HG03175 (cell line): ENCODE measurements around the gene DMAC2L.
"Not testable (repeated sequence)": the region's sequence is repeated elsewhere in the genome, so short reads cannot be mapped to it uniquely, and the experiment has no call there.

Source experiments
- ATAC-seq: cut with Tn5 transposase; IDR thresholded peaks from one replicate; pipeline ENCODE4 v1.9.1; 2021; ENCODE audit warnings: mild to moderate bottlenecking, moderate library complexity; ENCODE audit not compliant: unreplicated experiment

DMAC2L gene

DNA sequence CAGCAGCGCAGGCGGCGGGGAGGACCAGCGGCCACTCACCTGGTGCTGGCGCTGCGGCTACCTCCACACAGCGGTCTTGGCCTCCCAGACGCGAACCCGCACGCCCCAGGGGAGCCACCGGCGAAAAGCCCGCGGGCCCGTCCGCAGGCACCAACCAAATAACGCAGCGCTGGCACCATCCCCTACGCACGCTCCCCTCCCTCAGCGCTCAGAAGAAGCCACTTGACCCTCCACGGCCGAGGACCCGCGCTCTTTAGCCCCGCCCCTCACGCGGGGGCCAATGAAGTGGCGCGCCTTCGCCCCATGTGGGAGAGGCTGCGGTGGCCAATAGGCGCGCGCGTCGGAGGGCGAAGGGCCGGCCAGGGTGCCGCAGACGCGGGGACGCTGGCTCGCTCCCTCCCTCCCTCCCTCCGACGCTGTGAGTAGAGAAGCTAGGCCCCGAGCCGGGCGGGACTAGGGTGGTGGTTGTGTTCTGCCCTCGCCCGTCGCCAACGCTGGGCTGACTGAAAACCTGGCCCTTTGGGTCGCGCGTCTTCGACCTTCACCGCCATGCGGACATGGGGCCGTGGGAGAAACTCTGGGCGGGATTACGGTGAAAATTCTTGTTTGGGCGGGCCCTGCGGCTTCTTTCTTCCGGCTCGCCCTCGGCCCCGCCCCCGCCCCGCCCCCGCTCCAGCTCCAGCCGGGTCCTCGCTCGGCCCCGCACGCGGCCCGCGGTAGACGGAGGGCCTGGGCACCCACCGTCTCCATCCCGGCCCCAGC, at the start of gene DMAC2L, which contains the start of gene L2HGDH:
Gene DMAC2L, plus strand, starts transcription at position 353 of the 762 bp plus-strand sequence. CDS start 9,164 bp downstream, outside the sequence.
Gene L2HGDH, minus strand, starts transcription at position 258 of the 762 bp plus-strand sequence. Its CDS starts 79 bp downstream, at position 179.
- peak; percentile 94 for ATAC-seq

DNA sequence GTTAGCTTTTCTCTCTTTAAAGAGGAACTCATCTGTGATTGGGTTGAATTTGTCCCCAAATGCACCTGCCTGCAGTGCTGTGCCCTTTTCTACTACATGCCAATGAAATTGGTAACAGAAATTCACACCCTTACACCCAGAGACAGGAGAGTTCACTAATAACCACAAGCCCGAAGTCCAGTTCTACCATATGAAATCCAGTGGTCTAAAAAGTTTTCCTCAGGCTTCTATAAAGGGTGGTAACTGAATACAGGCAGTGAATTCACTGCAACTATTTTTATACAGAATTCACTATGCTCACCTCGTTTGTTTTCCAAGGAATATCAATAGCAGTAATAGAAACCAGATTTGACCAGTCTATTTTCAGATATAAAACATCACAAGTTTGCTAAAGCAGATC, 49.3 kb upstream of the DMAC2L start:
- ATAC-seq: no peak

DNA sequence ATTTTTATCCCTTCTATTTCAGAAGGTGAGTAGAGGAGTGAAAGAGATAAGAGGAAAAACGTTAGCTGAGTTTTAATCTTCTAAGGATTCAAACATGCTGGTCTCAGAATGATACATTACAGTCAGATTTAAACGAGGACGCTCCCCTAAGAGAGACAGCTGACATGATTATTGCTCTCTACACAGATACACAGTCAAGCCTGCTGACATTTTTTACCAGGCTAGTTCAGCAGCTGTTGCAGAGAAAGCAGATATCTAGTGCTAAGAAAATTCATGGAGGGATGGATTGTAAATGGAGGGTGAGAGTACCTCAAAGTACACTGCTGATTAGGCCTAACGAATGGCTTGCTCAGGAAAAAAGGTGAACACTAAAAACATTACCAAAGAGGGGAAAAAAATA, 48.8 kb upstream of the DMAC2L start:
- no peak for ATAC-seq

GRCh38 chr14:50265029-50265428, 47.1 kb upstream of the DMAC2L start:
- ATAC-seq: no peak

- no peak for ATAC-seq
Measured at GRCh38 chr14:50270932-50271331, 41.2 kb upstream of the DMAC2L start.

- ATAC-seq: no peak
Measured at GRCh38 chr14:50272498-50272897, 39.6 kb upstream of the DMAC2L start.

GRCh38 chr14:50285861-50286260, 26.3 kb upstream of the DMAC2L start:
- no peak for ATAC-seq

GRCh38 chr14:50288146-50288545, 24.0 kb upstream of the DMAC2L start:
- no peak for ATAC-seq

GRCh38 chr14:50290306-50290705, 21.8 kb upstream of the DMAC2L start:
- ATAC-seq: no peak

DNA sequence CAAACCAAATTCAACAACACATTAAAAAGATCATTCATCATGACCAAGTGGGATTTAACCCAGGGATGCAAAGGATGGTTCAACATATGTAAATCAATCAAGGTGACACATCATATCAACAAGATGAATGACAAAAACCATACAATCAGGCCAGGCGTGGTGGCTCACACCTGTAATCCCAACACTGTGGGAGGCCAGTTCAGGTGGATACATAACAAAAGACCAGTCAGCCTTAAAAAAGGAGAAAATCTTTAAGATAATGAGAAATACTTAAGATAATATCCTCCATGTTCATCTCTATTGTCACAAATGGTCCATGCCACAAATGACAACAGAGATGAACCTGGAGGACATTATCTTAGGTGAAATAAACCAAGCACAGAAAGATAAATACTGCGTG, 12.5 kb upstream of the DMAC2L start:
- ATAC-seq: no peak

GRCh38 chr14:50301914-50302313, 10.2 kb upstream of the DMAC2L start:
- no peak for ATAC-seq

DNA sequence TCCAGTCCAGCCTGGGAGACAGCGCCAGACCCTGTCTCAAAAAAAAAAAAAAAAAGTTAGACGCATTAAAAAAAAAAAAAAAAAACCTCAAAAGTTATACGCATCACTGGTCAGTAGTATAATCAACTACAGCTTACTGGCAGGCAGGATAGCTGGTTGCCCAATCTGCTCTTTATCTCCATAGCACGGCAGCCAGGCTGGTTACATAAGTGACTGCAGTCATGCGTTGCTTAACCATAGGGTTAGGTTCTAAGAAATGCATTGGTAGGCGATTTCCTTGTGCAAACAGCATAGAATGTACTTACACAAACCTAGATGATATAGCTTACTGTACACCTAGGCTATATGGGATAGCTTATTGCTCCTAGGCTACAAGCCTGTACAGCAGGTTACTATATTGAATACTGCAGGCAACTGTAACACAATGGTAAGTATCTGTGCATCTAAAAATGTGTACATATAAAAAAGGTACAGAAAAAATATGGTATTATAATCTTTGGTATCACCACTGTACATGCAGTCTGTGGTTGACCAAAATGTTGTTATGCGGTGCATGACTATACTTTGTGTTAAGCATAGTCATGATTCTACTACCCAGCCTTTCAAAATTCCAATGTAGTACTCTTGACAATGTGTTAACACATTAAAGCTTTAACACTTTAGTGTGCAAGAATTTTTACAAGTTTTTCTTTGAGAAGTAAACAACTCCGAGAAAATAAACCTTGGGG, 8.2 kb upstream of the DMAC2L start:
- no peak for ATAC-seq

- no peak for ATAC-seq
Measured at GRCh38 chr14:50308363-50308915, 3.7 kb upstream of the DMAC2L start.

GRCh38 chr14:50310445-50310844, 1.7 kb upstream of the DMAC2L start:
- ATAC-seq: no peak

GRCh38 chr14:50311337-50311971, 670 bp upstream of the DMAC2L start:
- no peak for ATAC-seq

DNA sequence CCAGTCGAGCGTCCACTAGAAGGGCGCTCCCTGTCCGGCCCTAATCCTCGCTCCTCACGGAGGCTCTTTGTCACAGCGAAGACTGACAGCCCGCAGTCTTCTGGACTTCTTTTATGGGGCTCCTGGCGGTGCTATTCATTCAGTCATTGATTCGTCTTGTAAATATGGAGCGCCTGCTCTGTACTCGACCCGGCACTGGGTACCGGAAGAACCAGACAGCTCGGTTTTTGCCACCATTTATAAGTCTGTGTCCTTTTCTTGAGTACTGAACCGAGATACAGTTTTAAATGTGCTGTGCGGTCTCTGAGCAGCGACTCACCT, 570 bp downstream of the DMAC2L start:
- peak; percentile 27 for ATAC-seq

DNA sequence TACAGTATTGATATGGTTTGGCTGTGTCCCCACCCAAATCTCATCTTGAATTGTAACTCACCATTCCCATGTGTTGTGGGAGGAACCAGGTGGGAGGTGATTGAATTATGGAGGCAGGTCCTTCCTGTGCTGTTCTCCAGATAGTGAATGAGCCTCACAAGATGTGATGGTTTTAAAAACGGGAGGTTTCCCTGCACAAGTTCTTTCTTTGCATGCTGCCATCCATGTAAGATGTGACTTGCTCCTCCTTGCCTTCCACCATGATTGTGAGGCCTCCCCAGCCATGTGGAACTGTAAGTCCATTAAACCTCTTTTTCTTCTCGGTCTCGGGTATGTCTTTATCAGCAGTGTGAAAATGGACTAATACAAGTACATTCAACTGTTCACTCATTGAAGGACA, 2.0 kb downstream of the DMAC2L start:
- ATAC-seq: not testable (repeated sequence)

GRCh38 chr14:50318031-50318626, 6.0 kb downstream of the DMAC2L start:
- ATAC-seq: no peak

DNA sequence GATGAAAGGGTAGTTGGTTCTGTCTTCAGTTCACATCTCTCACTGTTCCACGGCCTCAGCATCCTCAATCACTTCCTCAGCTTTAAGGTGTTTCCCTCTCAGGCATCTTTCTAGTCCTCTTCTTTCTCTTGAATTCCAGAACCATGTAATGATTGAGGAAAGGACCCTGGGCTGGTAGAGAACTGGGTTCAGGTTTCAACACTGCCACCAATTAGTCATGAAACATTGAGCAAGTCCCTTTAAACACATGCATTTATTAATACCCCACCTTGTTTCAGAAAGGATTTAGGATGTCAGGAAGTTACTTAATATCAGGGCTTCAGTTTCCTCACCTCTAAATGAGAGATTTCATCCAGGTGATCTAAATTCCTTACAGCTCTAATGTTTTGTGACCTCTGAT, 7.2 kb downstream of the DMAC2L start:
- no peak for ATAC-seq

- ATAC-seq: no peak
Measured at GRCh38 chr14:50319721-50320120, 7.6 kb downstream of the DMAC2L start.

- ATAC-seq: no peak
Measured at GRCh38 chr14:50320283-50320682, 8.2 kb downstream of the DMAC2L start.
